ENCODE measurements around the gene MLN. TPM values are rescaled to one million over a fixed set of nuclear protein-coding genes. Genes with fewer than 3 reads are reported as not detected.

The MLN gene
- total and polyA plus RNA-seq, 2 experiments from 2014 or later: not detected

DNA sequence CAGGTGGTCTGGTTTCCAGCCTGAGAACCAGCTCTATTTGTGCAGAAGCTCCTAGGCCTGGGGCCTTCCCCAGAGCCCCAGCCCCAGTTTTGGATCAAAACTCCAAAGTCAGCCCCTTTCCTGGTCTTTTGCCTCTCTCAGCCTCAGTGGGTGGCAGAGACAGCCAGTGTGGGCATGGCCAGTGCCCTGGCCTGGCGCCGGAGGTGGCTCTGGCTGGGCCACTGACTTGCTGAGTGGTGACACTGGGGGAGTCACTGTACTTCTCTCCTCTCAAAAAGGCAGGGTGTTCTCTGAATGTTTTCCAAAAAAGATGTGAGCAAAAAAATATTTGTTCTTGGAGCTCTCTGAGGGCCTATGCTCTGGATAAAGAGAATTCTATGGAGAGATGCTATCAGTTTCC, 20.0 kb upstream of the MLN start (continued):
- TF ChIP-seq ZNF462 (CRISPR knock-in tag; IDR thresholded peaks at IDR 0.05): no peak
- no peak for TF ChIP-seq ZNF331 (CRISPR knock-in tag; IDR thresholded peaks at IDR 0.05; ENCODE audit: low read depth)
- no peak for TF ChIP-seq STAT1 (IDR thresholded peaks at IDR 0.05; ENCODE audit: unreplicated experiment)
- TF ChIP-seq EZH2phosphoT487 (IDR thresholded peaks at IDR 0.05; ENCODE audit: unreplicated experiment): no peak
- no peak for TF ChIP-seq POLR2AphosphoS5 (IDR thresholded peaks at IDR 0.05; ENCODE audit: low read depth)
- no peak for TF ChIP-seq JUNB (IDR thresholded peaks at IDR 0.05; ENCODE audit: unreplicated experiment)
- TF ChIP-seq, protein P1, sequence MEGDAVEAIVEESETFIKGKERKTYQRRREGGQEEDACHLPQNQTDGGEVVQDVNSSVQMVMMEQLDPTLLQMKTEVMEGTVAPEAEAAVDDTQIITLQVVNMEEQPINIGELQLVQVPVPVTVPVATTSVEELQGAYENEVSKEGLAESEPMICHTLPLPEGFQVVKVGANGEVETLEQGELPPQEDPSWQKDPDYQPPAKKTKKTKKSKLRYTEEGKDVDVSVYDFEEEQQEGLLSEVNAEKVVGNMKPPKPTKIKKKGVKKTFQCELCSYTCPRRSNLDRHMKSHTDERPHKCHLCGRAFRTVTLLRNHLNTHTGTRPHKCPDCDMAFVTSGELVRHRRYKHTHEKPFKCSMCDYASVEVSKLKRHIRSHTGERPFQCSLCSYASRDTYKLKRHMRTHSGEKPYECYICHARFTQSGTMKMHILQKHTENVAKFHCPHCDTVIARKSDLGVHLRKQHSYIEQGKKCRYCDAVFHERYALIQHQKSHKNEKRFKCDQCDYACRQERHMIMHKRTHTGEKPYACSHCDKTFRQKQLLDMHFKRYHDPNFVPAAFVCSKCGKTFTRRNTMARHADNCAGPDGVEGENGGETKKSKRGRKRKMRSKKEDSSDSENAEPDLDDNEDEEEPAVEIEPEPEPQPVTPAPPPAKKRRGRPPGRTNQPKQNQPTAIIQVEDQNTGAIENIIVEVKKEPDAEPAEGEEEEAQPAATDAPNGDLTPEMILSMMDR (conservative IDR thresholded peaks at IDR 0.05; ENCODE audit: low read depth in 2 of 2): no peak
- TF ChIP-seq, protein P2, sequence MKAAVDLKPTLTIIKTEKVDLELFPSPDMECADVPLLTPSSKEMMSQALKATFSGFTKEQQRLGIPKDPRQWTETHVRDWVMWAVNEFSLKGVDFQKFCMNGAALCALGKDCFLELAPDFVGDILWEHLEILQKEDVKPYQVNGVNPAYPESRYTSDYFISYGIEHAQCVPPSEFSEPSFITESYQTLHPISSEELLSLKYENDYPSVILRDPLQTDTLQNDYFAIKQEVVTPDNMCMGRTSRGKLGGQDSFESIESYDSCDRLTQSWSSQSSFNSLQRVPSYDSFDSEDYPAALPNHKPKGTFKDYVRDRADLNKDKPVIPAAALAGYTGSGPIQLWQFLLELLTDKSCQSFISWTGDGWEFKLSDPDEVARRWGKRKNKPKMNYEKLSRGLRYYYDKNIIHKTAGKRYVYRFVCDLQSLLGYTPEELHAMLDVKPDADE (IDR thresholded peaks at IDR 0.05): no peak
